Hindlimb muscle (tissue), 1 donor: Measurements from ENCODE around the gene PPP6R2. TPM values are rescaled to one million over a fixed set of nuclear protein-coding genes. Genes with fewer than 3 reads are reported as not detected.

Source experiments
- DNase-seq: peaks from one replicate; pipeline ENCODE4 v3.0.0-alpha.2; 2013
- polyA plus RNA-seq: library from polyadenylated mRNA; unstranded; fragments of 120-200 nt; gene quantifications from one replicate; pipeline ENCODE4 v1.2.1, GENCODE V29; 2013; ENCODE audit not compliant: insufficient read length

Gene PPP6R2
- polyA plus RNA-seq, 1 donor, result 34.3 TPM

DNA sequence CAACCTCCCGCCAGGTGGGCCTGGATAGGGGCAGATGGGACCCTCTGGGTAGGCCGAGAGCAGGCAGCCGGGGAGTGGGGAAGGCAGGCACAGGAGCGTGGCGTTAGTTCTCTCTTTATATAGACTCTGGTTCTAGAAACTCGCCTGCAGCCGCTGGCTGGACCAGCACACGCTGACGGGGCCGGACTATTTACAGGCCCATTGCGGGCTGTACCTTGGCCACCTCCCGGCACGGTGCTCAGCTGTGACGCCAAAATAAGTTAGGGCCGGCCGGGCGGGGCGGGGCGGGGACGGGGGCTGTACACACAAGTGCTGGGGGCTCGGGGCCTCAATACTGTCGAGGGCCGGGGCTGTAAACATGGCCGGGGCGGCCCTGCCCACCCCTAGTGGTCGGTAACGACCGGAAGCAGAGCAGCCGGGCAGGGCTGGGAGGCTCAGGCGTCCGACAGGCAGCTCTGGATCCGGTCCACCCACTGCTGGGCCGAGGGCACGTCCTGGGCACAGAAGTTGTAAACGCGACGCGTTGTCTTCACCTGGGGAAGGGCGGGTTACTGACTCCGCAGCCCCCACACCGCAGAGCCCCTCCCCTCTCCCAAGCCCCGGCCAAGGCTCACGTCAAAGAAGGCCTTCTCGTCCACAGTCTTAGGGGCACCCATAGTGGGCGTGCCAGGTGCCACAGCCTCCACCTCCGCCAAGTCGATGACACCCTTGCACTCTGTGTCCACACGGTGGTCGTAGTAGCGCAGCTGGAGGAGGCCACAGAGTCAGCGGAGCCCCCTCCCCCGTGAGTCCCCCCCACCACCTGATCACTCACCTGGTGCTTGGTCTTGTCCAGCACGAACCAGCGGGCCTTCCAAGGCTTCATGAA lies 103.8 kb downstream of the PPP6R2 start:
- no peak for DNase-seq

DNA sequence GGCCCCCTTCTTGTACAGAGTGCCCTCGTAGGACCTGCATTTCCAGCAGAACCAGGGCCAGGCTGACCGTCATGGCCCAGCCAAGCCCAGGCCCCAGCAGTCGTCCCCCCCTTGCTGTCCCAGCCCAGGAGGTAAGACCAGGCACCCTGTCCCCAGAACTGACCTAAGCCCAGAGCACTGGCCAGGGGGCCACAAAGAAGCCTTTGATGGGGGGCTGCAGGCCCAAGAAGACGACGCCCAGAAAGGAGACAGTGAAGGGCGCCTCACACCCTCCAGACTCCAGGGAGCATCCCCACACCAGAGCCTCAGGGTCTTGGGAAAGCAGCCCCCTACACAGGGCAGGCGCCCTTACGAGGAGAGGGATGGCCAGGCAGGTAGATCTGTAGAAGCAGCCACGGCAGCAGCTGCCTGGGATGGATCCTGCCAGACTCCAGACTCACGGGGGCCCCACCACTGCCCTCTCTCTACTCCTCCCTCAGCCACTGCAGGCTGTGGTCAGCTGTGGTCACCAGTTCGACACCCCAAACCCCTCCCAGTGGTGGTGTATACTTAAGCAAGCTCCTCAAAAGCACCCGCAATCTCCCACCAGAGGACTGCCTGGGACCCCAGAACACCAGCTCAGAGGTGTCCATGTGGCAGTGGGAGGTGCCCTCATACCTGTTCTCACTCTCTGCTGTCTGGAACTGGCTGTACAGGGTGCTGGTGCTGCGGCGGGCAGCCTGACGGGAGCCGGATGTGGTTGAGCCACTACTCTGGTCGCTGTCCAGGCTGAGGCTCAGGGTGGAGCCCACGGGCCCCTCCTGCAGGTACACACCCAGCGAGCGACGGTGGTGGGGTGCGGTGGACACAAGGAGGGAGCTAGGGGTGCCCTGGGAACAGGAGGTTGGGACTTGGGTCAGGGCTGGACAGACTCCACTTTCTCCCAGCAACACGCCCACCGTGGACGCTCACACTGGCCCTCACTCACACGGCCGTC lies 104.7 kb downstream of the PPP6R2 start:
- DNase-seq, result no peak

- DNase-seq, result no peak
Observed at GRCh38 chr22:50452649-50453048, 109.5 kb downstream of the PPP6R2 start.

DNA sequence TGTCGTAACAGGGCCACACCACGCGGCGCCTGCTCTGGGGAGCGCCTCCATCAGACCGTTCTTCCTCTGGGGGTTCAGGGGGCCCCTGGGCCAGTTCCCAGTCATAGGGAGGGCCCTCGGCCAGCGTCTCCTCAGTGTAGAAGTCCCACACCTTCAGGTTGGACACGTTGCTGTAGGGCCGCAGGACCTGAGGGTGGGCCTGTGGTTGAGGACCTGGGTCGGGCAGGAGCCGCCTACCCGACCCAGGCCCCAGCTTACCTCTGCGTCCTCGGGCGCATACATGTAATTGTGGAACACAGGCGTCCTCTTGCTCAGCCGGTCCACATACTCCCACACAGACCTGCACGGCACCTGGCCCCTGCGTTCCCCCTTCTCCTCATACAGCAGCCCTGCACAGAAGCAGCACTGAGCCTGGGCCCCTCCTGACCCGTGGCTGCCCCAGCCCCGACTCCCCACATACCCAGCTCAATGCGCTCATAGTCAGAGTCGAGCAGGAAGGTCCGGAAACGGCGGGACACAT lies 111.5 kb downstream of the PPP6R2 start:
- no peak for DNase-seq

GRCh38 chr22:50455201-50455600 lies 112.1 kb downstream of the PPP6R2 start:
- no peak for DNase-seq

GRCh38 chr22:50456026-50456425 lies 112.9 kb downstream of the PPP6R2 start:
- no peak for DNase-seq

DNA sequence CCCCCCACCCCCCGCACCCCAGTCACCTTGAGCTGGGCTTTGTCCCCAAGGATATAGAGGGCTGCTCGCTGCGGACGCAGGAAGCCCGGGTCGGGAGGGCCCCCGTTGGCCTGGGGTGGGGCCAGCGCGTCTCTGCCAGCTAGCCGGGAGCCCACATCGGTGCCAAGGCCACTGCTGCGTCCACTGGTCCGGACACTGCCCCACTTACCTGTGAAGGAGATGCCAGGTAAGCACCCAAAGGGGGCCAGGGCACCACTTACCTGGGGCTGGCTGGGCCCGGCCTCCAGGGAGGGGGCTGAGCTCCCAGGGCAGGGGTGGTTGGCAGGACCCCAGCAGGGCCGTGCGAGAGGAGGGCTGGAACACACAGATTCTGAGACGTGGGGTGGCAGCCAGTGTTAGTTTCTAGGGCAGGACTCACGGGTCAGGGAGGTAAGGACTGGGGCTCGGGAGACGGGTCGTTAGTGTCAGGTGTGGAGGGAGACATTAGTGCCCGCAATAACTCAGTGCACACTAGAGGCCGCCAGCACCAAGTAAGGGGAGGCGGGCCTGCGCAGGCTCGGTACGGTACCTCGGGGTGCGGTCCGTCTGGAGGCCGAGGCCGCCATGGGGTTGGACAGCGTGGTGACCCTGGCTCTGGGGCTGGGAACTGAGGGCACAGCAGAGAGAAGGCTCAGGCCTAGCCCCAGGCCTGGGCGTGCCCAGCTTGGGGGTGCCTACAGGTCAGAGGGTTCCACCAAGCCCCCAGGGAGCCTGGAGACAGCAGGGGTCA lies 113.5 kb downstream of the PPP6R2 start:
- DNase-seq, result no peak

- no peak for DNase-seq
Observed at GRCh38 chr22:50459016-50459415, 115.9 kb downstream of the PPP6R2 start.

GRCh38 chr22:50459496-50460140 lies 116.5 kb downstream of the PPP6R2 start:
- no peak for DNase-seq

DNA sequence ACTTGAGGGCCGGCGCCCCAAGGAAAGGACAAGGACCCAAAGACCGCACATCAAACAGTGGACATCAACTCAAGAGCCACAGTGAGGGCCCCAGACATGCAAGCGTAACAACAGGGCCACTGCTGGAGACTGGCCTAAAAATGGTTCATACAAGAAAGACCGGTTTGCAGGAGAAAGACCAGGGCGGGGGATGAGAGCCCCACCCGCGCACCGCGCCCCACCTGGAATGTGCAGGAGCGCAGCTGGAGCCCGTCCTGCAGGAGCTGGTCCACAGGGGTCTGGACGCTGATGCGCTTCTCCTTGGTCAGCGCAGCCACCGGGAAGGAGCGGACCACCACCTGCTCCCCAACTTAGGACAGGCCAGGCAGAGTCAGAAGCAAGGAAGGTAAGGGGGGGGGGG lies 117.8 kb downstream of the PPP6R2 start:
- no peak for DNase-seq

DNA sequence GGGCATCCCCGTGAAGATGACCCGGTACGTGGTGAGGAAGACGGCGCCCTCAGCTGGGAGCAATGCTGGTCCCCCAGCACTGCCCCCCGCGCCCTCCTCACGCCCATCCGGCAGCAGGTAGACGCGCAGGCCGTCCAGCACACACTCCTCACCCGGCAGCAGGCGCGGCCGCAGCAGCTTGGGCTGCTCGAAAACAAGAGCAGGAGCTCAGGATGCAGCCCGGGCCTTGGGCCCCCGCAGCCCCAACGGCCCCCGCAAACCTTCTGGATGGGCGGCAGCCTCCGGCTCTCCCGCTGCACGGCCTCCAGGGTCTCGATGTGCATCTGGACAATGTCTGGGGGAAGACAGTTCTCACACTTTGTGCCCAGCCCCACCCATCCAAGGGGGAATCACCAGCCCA lies 118.4 kb downstream of the PPP6R2 start:
- no peak for DNase-seq

DNA sequence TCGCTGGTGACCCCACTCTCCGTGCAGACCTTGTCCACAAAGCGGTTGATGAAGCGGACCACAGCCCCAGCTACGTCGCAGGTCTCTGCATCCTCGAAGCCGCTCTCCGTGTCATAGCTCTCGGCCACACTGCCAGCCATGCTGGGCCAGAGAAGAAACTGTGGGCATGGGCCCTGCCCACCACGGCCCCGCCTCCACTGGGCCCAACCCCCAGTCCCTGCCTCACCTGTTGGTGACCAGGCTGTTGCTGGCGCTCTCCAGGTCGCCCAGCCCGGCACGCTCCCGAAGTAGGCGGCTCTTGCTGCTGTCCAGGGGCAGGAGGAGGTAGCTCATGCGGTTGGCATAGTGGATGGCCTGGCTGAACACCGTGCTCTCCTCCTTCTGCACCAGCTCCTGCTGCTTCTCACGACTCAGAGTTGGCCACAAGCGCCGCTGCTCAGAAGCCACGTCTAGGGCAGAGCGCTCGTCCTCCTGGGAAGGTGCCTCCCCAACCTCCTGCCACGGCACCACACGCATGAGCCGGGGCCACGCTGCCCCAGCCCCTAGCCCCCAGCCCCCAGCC lies 118.9 kb downstream of the PPP6R2 start:
- DNase-seq, result no peak

DNA sequence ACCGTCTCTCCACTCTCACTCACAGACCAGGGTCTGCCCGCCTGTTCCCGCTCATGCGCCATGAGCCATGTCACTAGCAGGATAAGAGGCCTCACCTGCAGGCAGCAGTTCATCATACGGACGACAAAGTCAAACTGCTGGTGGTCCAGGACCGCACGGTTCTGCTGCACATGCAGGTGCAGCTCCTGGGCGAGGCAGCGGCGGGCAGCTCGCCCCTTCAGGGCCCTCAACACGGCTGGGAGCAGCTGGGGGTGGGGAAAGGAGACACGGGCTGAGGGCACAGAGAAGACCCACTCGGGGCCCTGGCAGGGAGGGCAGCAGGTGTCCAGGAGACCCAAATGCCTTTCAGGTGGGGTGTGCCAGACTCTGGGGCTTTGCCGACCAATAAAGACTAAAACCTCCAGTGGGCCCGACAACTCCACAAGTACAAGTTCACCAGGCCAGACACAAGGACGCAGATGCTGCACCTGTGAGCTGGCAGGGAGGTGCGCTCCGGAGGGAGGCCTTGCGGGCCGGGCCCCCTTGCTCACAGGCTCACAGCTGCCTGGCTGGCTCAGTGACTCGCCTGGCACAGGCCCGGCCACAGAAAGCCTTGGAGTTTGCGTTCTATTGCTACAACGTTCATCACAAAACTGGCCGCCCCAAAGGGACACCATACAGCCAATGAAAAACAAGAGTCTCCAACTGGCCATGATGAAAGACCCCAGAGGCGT lies 120.2 kb downstream of the PPP6R2 start:
- DNase-seq, result no peak

DNA sequence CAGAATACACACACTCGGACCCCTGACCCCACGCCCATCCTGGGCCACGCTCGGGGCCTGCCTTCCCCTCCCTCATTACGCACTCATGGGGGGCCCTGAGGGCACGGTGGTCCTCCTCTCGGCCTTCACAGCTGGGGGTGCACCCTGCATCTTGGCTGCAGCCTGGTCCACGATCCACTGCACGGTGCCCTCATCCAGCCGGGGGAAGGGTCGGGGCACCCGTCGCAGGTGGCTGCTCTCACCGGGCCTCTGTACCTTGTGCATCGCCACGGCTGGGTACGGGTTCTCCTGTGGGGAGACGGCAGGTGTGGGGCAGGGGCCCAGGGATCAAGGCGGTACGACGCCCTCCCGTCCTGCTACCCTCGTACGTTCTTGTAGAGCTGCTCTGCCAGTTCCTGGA lies 121.3 kb downstream of the PPP6R2 start:
- DNase-seq, result no peak

- DNase-seq, result no peak
Observed at GRCh38 chr22:50465066-50465930, 122.2 kb downstream of the PPP6R2 start.

DNA sequence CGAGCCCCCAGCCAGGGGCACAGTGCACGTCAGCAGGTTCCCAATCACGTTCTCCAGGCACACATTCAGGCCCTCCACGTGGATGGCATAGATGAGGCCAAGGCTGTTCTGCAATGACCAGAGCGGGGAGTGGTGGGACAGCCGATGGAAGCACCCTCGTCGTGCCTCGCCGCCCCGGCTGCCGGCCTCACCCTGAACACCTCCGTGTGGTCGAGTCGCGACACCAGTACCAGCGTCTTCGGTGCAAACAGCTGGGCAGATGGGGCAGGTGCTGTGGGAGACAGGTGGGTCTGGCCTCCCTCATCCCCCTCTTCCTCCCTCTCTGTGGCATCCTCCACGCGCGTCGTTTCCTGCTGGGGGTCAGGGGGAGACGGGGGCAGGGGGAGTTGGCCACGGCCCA lies 124.2 kb downstream of the PPP6R2 start:
- DNase-seq, result no peak

DNA sequence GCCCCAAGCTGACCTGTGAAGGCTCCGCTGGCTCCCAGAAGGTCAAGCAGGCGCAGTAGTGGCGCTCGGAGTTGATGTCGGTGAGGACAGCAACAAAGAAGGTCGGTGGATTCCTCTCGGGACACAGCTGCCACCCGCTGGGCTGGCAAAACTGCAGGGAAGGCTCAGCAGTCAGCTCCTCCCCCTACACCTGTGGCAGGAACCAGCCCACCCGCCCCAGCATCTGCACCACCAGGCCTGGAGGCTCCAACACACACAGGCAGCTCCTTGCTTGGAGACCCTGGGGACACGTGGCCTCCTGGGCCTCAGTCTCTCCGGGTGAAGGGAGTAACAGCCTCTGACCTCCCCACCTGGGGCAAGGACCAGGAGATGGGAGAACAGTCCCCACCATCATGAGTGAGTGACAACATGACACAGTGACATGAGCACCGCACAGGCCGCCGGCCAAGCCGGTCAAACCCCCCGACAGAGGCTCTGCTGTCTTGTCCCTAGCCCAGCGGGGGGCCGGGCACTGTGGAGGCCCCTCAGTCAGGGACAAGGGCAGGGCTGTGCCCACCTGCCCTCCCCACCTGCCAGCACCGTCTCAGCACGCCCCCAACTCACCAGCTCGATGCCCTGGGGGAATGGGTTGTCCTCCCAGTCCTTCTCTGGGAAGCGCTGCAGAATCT lies 124.8 kb downstream of the PPP6R2 start:
- no peak for DNase-seq

DNA sequence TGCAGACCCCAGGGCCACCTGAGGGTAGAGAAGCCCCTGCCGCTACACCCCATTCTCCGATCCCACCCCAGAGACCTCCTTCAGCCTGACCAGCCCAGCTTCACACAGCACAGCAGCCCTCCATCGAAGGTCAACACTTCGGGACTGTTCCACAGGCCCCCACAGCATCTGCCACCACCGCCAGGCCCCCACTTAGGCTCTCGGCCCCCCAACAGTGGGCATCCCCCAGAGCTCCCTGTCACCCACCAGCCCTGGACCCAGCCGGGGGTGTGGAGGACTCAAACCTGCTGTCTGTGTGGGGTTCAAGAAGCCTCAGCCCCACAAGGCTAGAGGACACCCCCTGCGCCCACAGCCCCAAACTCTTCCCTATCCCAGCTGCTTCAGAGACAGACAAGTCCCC lies 125.5 kb downstream of the PPP6R2 start:
- no peak for DNase-seq
